ENCODE results near the gene MAGEA12. TPM values are rescaled to one million over a fixed set of nuclear protein-coding genes. Genes with fewer than 3 reads are reported as not detected.
"Not testable (repeated sequence)": the region's sequence is repeated elsewhere in the genome, so short reads cannot be mapped to it uniquely, and the experiment has no call there.

MAGEA12 gene
- total RNA-seq, 1 donor from 2014 or later, result not detected

- TF ChIP-seq CTCF (IDR thresholded peaks at IDR 0.05), result no peak
- DNase-seq, result no peak
- Mint-ChIP-seq H3K36me3 (ENCODE audit: low read depth) (no peaks in the 10 kb centered on the region), H3K4me1 (no peaks in the 10 kb centered on the region), H3K27me3 (no peaks in the 10 kb centered on the region), H3K9me3 (no peaks in the 10 kb centered on the region), H3K4me3 (no peak overlapping the region), H3K27ac (no peak overlapping the region)
- intact Hi-C loops (cut with micrococcal nuclease), result no loop called here
- ATAC-seq (ENCODE audit: low read depth), result no peak
- POLR2A ChIA-PET, result no interaction called here
- CTCF ChIA-PET, result no interaction called here
Observed at GRCh38 chrX:152725409-152725808, 8.1 kb upstream of the MAGEA12 start.

GRCh38 chrX:152734143-152734858, 744 bp downstream of the MAGEA12 start:
- H3K27ac Mint-ChIP-seq; H3K36me3 Mint-ChIP-seq (ENCODE audit: low read depth); ATAC-seq (ENCODE audit: low read depth); H3K27me3 Mint-ChIP-seq; CTCF ChIA-PET; POLR2A ChIA-PET; H3K4me3 Mint-ChIP-seq; DNase-seq; intact Hi-C loops (cut with micrococcal nuclease); H3K4me1 Mint-ChIP-seq; H3K9me3 Mint-ChIP-seq: not testable (repeated sequence)

GRCh38 chrX:152735101-152735500, 1.5 kb downstream of the MAGEA12 start:
- no peak for DNase-seq
- intact Hi-C loops (cut with micrococcal nuclease), result no loop called here
- no peak overlapping the region for H3K4me3 Mint-ChIP-seq
- ATAC-seq (ENCODE audit: low read depth), result no peak
- no peaks in the 10 kb centered on the region for H3K36me3 Mint-ChIP-seq (ENCODE audit: low read depth)
- CTCF ChIA-PET, result no interaction called here
- no peak for TF ChIP-seq CTCF (IDR thresholded peaks at IDR 0.05)
- no peaks in the 10 kb centered on the region for H3K27me3 Mint-ChIP-seq
- no peak overlapping the region for H3K27ac Mint-ChIP-seq
- H3K4me1 Mint-ChIP-seq, result no peaks in the 10 kb centered on the region
- no peaks in the 10 kb centered on the region for H3K9me3 Mint-ChIP-seq
- POLR2A ChIA-PET, result no interaction called here

- Mint-ChIP-seq H3K36me3 (ENCODE audit: low read depth) (no peaks in the 10 kb centered on the region), H3K27ac (no peak overlapping the region), H3K4me1 (no peaks in the 10 kb centered on the region), H3K27me3 (no peaks in the 10 kb centered on the region), H3K4me3 (no peak overlapping the region), H3K9me3 (no peaks in the 10 kb centered on the region)
- CTCF ChIA-PET, result no interaction called here
- intact Hi-C loops (cut with micrococcal nuclease), result no loop called here
- TF ChIP-seq CTCF (IDR thresholded peaks at IDR 0.05), result no peak
- DNase-seq, result no peak
- POLR2A ChIA-PET, result no interaction called here
- ATAC-seq (ENCODE audit: low read depth), result no peak
Observed at GRCh38 chrX:152735860-152736511, 2.4 kb downstream of the MAGEA12 start.

DNA sequence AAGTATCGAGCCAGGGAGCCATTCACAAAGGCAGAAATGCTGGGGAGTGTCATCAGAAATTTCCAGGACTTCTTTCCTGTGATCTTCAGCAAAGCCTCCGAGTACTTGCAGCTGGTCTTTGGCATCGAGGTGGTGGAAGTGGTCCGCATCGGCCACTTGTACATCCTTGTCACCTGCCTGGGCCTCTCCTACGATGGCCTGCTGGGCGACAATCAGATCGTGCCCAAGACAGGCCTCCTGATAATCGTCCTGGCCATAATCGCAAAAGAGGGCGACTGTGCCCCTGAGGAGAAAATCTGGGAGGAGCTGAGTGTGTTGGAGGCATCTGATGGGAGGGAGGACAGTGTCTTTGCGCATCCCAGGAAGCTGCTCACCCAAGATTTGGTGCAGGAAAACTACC, 3.0 kb downstream of the MAGEA12 start:
- POLR2A ChIA-PET, result not testable (repeated sequence)

GRCh38 chrX:152738560-152738959, 5.0 kb downstream of the MAGEA12 start:
- DNase-seq (no peak), ATAC-seq (ENCODE audit: low read depth) (no peak)
- H3K4me3 Mint-ChIP-seq, result no peak overlapping the region
- H3K27me3 Mint-ChIP-seq, result no peaks in the 10 kb centered on the region
- H3K4me1 Mint-ChIP-seq, result no peaks in the 10 kb centered on the region
- ChIA-PET POLR2A (no interaction called here), CTCF (no interaction called here)
- H3K36me3 Mint-ChIP-seq (ENCODE audit: low read depth), result no peaks in the 10 kb centered on the region
- intact Hi-C loops (cut with micrococcal nuclease), result no loop called here
- H3K27ac Mint-ChIP-seq, result no peak overlapping the region
- no peak for TF ChIP-seq CTCF (IDR thresholded peaks at IDR 0.05)
- no peaks in the 10 kb centered on the region for H3K9me3 Mint-ChIP-seq

More for the DNA sequence above, 3.0 kb downstream of the MAGEA12 start:
- H3K9me3 Mint-ChIP-seq; intact Hi-C loops (cut with micrococcal nuclease); CTCF ChIA-PET; H3K4me3 Mint-ChIP-seq; ATAC-seq (ENCODE audit: low read depth); DNase-seq; H3K27me3 Mint-ChIP-seq; H3K4me1 Mint-ChIP-seq; H3K36me3 Mint-ChIP-seq (ENCODE audit: low read depth); H3K27ac Mint-ChIP-seq: not testable (repeated sequence)

DNA sequence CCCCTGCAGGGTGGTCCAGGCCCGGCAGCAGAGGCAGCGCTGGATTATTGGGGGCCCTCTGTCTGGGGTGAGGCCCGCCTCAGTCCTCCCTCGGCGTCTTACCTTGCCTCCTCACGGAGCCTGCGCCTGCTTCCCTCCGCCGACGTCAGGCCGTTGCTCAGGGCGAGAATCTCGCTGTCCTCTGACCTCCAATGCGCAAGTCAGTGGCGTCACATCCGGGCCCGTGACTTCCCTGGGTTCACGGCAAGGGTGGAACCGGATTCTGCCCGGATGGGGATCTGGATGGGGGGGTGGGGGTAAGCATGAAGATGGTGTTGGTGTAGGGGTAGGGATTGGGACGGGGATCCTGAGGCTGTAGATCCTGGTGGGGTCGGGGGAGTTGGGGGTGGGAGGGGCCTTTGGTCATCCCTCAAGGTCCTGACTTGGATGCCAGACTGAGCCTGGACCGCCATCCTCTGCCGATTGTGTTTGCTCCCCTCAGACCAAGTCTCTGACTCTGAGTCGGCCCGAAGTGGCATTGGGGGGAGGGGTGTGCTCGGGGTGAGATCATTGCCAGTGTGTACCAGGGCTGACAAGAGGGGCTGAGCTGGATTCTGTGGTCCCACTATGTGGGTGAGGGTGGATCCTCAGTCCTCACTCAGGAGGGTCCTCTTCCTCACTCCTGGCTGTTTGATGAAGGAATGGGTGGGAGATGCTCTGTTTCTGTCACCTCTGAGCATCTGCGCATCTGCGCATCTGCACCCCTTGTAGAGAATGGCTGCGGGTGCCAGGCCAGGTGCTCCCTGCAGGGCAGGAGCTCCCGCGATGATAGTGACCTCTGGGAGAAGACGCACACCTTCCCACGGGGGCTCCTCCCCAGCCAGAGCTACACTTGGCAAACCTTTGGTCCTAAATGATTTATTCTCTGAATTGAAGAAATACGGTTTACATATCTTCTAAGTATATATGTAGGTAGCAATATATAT, 20.4 kb downstream of the MAGEA12 start, which contains the start of gene MAGEA2:
Gene MAGEA2, minus strand, starts transcription at position 157 of the 965 bp plus-strand sequence. CDS start 2,479 bp downstream, outside the sequence.
- CTCF ChIA-PET; ATAC-seq (ENCODE audit: low read depth); H3K36me3 Mint-ChIP-seq (ENCODE audit: low read depth); DNase-seq; POLR2A ChIA-PET; intact Hi-C loops (cut with micrococcal nuclease); H3K27me3 Mint-ChIP-seq; H3K4me1 Mint-ChIP-seq; H3K4me3 Mint-ChIP-seq; H3K9me3 Mint-ChIP-seq; H3K27ac Mint-ChIP-seq: not testable (repeated sequence)

DNA sequence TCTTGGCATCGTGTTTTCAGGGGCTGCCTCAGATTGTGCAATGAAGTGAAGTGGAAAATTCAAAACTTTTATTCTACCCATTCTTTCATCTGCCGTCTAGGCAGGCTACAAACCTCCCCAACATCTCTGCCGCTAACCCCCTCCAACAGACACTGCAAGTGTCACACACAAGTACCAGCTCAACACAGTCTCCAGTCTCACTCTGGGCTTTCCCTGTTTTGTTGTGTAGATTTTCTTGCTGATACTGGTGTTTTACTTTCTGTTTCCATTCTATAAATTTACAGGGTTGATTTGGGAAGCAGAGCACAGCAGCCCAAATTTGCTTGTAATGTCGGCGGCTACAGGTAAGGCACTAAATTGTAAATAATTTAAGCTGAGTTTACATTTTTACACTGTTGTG, 21.3 kb downstream of the MAGEA12 start:
- H3K36me3 Mint-ChIP-seq (ENCODE audit: low read depth); H3K4me3 Mint-ChIP-seq; CTCF ChIA-PET; DNase-seq; H3K27ac Mint-ChIP-seq; H3K9me3 Mint-ChIP-seq; H3K4me1 Mint-ChIP-seq; POLR2A ChIA-PET; ATAC-seq (ENCODE audit: low read depth); H3K27me3 Mint-ChIP-seq; intact Hi-C loops (cut with micrococcal nuclease): not testable (repeated sequence)
